Activated CD4-positive, alpha-beta memory T cell treated with anti-CD3 and anti-CD28 coated beads for 36 hours (primary cell): ENCODE measurements around the gene CFAP74. TPM values are rescaled to one million over a fixed set of nuclear protein-coding genes. Genes with fewer than 3 reads are reported as not detected.

Source experiments
- CTCF ChIA-PET: fragments of 350-600 bp; sonication (Branson Sonifier 250); formaldehyde crosslinking; loops from one replicate; lab custom pipeline; 2021; ENCODE audit warnings: antibody characterized with exemption, inconsistent platforms; lab: Charles Lee
- POLR2A ChIA-PET: fragments of 350-600 bp; sonication (Branson Sonifier 250); formaldehyde crosslinking; loops from one replicate; lab custom pipeline; 2021; ENCODE audit warnings: antibody characterized with exemption; lab: Charles Lee
- DNase-seq: peaks from one replicate; pipeline ENCODE4 v3.0.0-alpha.2; 2020
- H3K27ac Mint-ChIP-seq: one replicate; pipeline ENCODE4 v1.8.0; 2021; ENCODE audit warnings: mixed read lengths
- H3K27me3 Mint-ChIP-seq: one replicate; pipeline ENCODE4 v1.8.0; 2021; ENCODE audit warnings: mixed read lengths
- H3K36me3 Mint-ChIP-seq: one replicate; pipeline ENCODE4 v1.8.0; 2021; ENCODE audit warnings: mixed read lengths
- H3K4me1 Mint-ChIP-seq: one replicate; pipeline ENCODE4 v1.8.0; 2021; ENCODE audit warnings: low read depth, mixed read lengths
- H3K4me3 Mint-ChIP-seq: one replicate; pipeline ENCODE4 v1.8.0; 2021; ENCODE audit warnings: mild to moderate bottlenecking, mixed read lengths
- H3K9me3 Mint-ChIP-seq: one replicate; pipeline ENCODE4 v1.8.0; 2021; ENCODE audit warnings: mixed read lengths
- intact Hi-C: fragments of 100-400 bp; cut with micrococcal nuclease; formaldehyde crosslinking; loops from one replicate; pipeline ENCODE4 v1.15.1; 2023
- total RNA-seq, 2 experiments: library from RNA; stranded (reverse); gene quantifications; one replicate each; pipeline ENCODE4 v1.2.3, GENCODE V29; 2021

Gene CFAP74
- total RNA-seq, 2 experiments from 2014 or later, result not detected

- H3K27me3 Mint-ChIP-seq, result peaks cover 14% of the 10 kb centered on the region
- H3K9me3 Mint-ChIP-seq, result no peaks in the 10 kb centered on the region
- intact Hi-C loops, result loop anchor here (5.0 kb wide), 1 partner anchor 104 kb away; no protein-coding TSS in a partner anchor
- ChIA-PET CTCF (interaction anchor here (0.6 to 3.8 kb wide), 6 partner anchors 10 to 153 kb away, joined by 3 to 67 read pairs (median 3); no protein-coding TSS in a partner anchor), POLR2A (no interaction called here)
- no peak overlapping the region for H3K4me3 Mint-ChIP-seq
- H3K36me3 Mint-ChIP-seq, result no peaks in the 10 kb centered on the region
- DNase-seq, result peak; percentile 71
- peaks cover 12% of the 10 kb centered on the region for H3K4me1 Mint-ChIP-seq
- H3K27ac Mint-ChIP-seq, result no peak overlapping the region
Observed at GRCh38 chr1:2046174-2046917, 42.8 kb upstream of the CFAP74 start.

GRCh38 chr1:2045468-2046173, 42.0 kb upstream of the CFAP74 start:
- intact Hi-C loops, result loop anchor here (2.0 to 5.0 kb wide), 2 partner anchors 85 to 103 kb away; no protein-coding TSS in a partner anchor
- H3K4me1 Mint-ChIP-seq, result peaks cover 12% of the 10 kb centered on the region
- H3K27me3 Mint-ChIP-seq, result peaks cover 14% of the 10 kb centered on the region
- no peak overlapping the region for H3K27ac Mint-ChIP-seq
- POLR2A ChIA-PET, result no interaction called here
- CTCF ChIA-PET, result interaction anchor here (0.7 to 3.8 kb wide), 26 partner anchors 11 to 222 kb away, joined by 3 to 67 read pairs (median 5); partner anchors contain the start of genes CFAP74 and GABRD
- H3K4me3 Mint-ChIP-seq, result no peak overlapping the region
- DNase-seq, result no peak
- H3K9me3 Mint-ChIP-seq, result no peaks in the 10 kb centered on the region
- no peaks in the 10 kb centered on the region for H3K36me3 Mint-ChIP-seq

DNA sequence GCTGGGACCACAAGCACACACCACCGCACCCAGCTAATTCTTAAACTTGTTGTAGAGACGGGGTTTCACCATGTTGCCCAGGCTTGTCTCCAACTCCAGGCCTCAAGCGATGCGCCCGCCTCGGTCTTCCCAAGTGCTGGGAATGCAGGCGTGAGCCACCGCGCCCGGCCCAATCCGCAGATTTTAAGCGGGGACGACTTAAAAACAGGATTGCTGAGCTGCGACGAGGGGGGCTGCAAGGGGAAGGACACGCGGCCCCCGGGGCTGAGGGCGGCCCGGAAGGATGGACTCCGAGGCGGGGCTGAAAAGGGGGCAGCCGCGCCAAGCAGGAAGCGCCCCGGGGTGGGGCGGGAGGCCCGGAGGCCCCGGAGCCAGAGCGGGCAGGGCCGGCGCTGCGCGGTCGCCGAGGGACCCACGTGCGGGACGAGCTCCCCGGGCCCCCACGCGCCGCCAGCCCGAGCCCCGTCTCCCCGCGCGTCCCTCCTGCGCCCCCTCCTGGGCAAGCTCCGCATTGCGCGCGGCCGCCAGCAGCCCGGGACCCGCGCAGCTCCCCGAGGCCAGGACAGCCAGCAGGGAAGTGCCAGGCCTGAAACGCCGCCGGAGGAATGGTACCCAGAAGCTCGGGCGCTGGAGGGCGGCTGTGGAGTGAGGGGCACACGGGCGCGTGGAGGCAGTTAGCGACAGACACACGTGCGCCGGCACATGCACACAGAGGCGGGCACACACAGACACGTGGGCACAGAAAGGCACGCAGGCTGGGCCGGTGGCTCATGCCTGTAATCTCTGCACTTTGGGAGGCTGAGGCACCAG, 41.1 kb upstream of the CFAP74 start:
- H3K4me3 Mint-ChIP-seq, result no peak overlapping the region
- DNase-seq, result peak; percentile 83
- CTCF ChIA-PET, result interaction anchor here (0.6 to 3.8 kb wide), 35 partner anchors 10 to 221 kb away, joined by 3 to 67 read pairs (median 4); partner anchors contain the start of genes CFAP74 and GABRD
- H3K9me3 Mint-ChIP-seq, result no peaks in the 10 kb centered on the region
- H3K36me3 Mint-ChIP-seq, result no peaks in the 10 kb centered on the region
- POLR2A ChIA-PET, result interaction anchor here (0.8 kb wide), 1 partner anchor 136 kb away, joined by 5 read pairs; no protein-coding TSS in a partner anchor
- peaks cover 12% of the 10 kb centered on the region for H3K4me1 Mint-ChIP-seq
- H3K27me3 Mint-ChIP-seq, result peaks cover 14% of the 10 kb centered on the region
- no peak overlapping the region for H3K27ac Mint-ChIP-seq
- intact Hi-C loops, result loop anchor here (2.0 to 5.0 kb wide), 2 partner anchors 84 to 102 kb away; no protein-coding TSS in a partner anchor

- POLR2A ChIA-PET, result interaction anchor here (0.8 kb wide), 1 partner anchor 135 kb away, joined by 5 read pairs; no protein-coding TSS in a partner anchor
- intact Hi-C loops, result loop anchor here (2.0 kb wide), 1 partner anchor 83 kb away; no protein-coding TSS in a partner anchor
- H3K36me3 Mint-ChIP-seq, result no peaks in the 10 kb centered on the region
- no peaks in the 10 kb centered on the region for H3K9me3 Mint-ChIP-seq
- no peak overlapping the region for H3K4me3 Mint-ChIP-seq
- CTCF ChIA-PET, result interaction anchor here (0.9 to 3.8 kb wide), 18 partner anchors 9 to 106 kb away, joined by 3 to 67 read pairs (median 6); no protein-coding TSS in a partner anchor
- DNase-seq, result no peak
- no peak overlapping the region for H3K27ac Mint-ChIP-seq
- H3K27me3 Mint-ChIP-seq, result peaks cover 9% of the 10 kb centered on the region
- H3K4me1 Mint-ChIP-seq, result peaks cover 6% of the 10 kb centered on the region
Observed at GRCh38 chr1:2043886-2044285, 40.3 kb upstream of the CFAP74 start.

DNA sequence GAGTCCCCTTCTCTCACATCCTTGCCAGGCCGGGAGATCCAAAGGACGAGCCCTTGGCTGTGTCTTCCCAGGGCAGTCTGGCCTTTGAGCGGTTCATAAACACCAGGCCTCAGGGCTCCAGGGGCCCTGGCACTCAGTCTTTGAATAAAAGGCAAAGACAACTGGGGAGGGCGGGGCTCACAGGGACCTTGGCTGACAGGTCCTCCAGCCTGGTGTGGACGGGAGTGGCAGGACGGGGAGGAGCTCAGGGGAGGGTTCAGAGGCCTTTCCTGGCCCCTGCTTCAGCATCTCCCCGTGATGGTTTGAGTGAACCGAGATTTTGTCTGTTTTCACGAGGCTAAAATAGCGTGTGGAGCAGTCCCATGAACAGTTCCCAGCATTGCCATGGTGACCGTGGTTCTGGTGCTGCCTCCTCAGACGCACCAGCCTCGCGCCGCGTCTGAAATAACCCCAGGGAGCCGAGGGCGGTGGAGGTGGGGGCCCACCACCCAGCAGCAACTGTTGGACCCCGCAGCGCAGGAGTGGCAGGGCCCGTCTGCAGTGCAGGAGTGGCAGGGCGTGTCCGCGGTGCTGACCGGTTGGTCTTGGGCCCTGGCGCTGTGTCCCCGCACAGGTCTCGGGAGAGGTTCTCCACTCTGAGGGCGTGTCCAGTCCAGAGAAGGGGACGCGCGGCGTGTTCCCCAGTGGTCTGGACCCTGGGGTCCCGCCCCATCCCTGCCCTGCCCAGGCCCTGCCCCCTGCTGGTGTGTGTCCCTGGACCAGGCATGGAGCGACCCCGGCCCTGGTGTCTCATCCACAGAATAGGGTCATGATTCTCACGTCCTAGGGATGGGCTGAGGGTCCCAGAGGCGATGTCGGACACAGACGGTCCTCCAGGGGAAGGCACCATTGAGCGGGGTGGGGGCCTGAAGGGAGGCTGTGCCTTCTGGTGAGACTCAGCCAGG, 39.5 kb upstream of the CFAP74 start:
- POLR2A ChIA-PET, result no interaction called here
- CTCF ChIA-PET, result interaction anchor here (1.6 to 3.8 kb wide), 4 partner anchors 26 to 100 kb away, joined by 3 to 67 read pairs (median 32); no protein-coding TSS in a partner anchor
- Mint-ChIP-seq H3K4me1 (peaks cover 6% of the 10 kb centered on the region), H3K4me3 (no peak overlapping the region), H3K9me3 (no peaks in the 10 kb centered on the region), H3K27me3 (peaks cover 3% of the 10 kb centered on the region), H3K36me3 (no peaks in the 10 kb centered on the region), H3K27ac (no peak overlapping the region)
- intact Hi-C loops, result no loop called here
- no peak for DNase-seq

DNA sequence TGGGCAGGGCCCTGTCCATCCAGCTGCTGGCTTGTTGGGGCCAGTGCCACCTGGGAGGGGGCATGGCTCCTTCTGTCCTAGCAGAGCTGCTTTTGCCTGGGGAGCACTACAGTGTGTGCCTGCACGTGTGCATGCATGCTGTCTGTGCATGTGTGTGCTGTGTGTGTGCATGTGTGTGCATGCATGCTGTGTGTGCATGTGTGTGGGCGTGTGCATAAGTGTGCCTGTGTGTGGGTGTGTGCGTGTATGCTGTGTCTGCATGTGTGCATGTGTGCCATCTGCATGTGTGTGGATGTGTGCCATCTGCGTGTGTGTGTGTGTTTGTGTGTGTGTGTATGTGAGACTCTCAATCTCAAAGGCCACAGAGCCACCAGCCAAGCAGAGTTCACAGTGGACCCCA, 38.3 kb upstream of the CFAP74 start:
- Mint-ChIP-seq H3K4me3 (no peak overlapping the region), H3K9me3 (no peaks in the 10 kb centered on the region), H3K36me3 (no peaks in the 10 kb centered on the region), H3K4me1 (peaks cover 6% of the 10 kb centered on the region), H3K27ac (no peak overlapping the region), H3K27me3 (peaks cover 3% of the 10 kb centered on the region)
- intact Hi-C loops, result no loop called here
- POLR2A ChIA-PET, result no interaction called here
- DNase-seq, result no peak
- CTCF ChIA-PET, result no interaction called here

GRCh38 chr1:2041305-2041704, 37.7 kb upstream of the CFAP74 start:
- DNase-seq, result no peak
- intact Hi-C loops, result no loop called here
- no peaks in the 10 kb centered on the region for H3K9me3 Mint-ChIP-seq
- H3K27me3 Mint-ChIP-seq, result peaks cover 3% of the 10 kb centered on the region
- no peaks in the 10 kb centered on the region for H3K36me3 Mint-ChIP-seq
- no peak overlapping the region for H3K27ac Mint-ChIP-seq
- CTCF ChIA-PET, result no interaction called here
- POLR2A ChIA-PET, result no interaction called here
- H3K4me3 Mint-ChIP-seq, result no peak overlapping the region
- peaks cover 6% of the 10 kb centered on the region for H3K4me1 Mint-ChIP-seq

- Mint-ChIP-seq H3K4me1 (peaks cover 2% of the 10 kb centered on the region), H3K27me3 (no peaks in the 10 kb centered on the region), H3K4me3 (no peak overlapping the region), H3K9me3 (no peaks in the 10 kb centered on the region), H3K27ac (no peak overlapping the region), H3K36me3 (no peaks in the 10 kb centered on the region)
- ChIA-PET POLR2A (no interaction called here), CTCF (interaction anchor here (1.1 kb wide), 1 partner anchor 95 kb away, joined by 3 read pairs; no protein-coding TSS in a partner anchor)
- DNase-seq, result no peak
- intact Hi-C loops, result no loop called here
Observed at GRCh38 chr1:2039251-2039650, 35.7 kb upstream of the CFAP74 start.

DNA sequence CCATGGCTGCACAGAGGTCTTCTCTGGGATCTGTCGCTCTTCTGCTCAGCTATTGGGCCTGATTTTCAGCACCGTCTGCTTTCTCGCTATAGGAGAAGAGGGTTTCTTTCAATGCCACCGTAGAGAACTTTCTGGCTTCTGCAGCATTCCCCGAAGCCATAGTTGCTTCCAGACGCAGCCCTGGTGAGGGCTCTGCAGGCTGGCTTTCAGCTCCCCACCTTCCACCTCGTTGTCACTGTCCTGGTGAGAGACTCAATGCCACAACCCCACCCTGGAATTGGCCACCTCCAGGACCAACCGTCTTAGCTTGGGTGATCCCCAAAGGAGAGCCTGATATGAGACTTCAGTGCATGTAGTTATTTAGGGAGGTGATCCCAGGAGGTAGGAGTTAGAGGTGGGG, 34.6 kb upstream of the CFAP74 start:
- Mint-ChIP-seq H3K4me3 (no peak overlapping the region), H3K27ac (no peak overlapping the region), H3K27me3 (peaks cover 1% of the 10 kb centered on the region), H3K4me1 (no peaks in the 10 kb centered on the region), H3K36me3 (no peaks in the 10 kb centered on the region), H3K9me3 (no peaks in the 10 kb centered on the region)
- ChIA-PET POLR2A (no interaction called here), CTCF (no interaction called here)
- DNase-seq, result no peak
- intact Hi-C loops, result no loop called here

DNA sequence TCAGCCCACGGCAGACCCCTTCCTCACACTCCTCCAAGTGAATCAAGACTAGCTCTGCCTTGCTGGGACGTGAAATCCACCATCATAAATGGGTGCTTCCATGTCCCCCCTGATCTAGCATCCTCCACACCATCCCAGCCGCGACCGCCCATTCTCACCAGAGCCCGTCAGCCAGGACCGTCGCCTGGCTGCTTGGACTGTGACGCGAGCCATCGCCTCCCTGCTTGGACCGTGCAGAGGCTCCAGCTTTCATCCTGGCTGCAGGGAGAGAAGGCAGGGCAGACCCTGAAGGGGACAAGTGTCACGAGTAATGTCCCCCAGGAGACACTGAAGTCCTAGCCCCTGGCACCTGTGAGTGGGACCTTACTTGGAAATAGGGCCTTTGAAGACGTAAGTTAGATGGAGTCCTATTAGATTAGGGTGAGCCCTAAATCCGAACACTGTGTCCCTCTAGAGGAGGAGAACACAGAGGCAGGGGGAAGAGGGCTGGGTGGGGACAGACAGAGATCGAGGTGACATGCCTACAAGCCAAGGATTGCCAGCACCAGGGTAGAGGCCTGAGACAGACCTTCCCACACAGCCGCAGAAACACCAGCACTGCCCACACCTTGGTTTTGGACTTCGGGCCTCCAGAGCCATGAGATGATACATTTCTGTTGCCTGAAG, 33.9 kb upstream of the CFAP74 start:
- Mint-ChIP-seq H3K4me1 (no peaks in the 10 kb centered on the region), H3K9me3 (no peaks in the 10 kb centered on the region), H3K36me3 (no peaks in the 10 kb centered on the region), H3K27me3 (peaks cover 1% of the 10 kb centered on the region), H3K4me3 (no peak overlapping the region), H3K27ac (no peak overlapping the region)
- DNase-seq, result no peak
- ChIA-PET POLR2A (no interaction called here), CTCF (no interaction called here)
- intact Hi-C loops, result no loop called here
